Prostate gland (tissue), 2 donors: Measurements from ENCODE around the gene OR51F1. TPM values are rescaled to one million over a fixed set of nuclear protein-coding genes. Genes with fewer than 3 reads are reported as not detected.

ENCODE experiments used
- small RNA-seq, 2 donors: library from RNA; depleted of rRNA; stranded (forward); fragments of <200 nt; gene quantifications; one replicate each; pipeline ENCODE3, GENCODE V24; 2016
- total RNA-seq, 2 donors: library from RNA; depleted of rRNA; stranded (reverse); fragments of >200 nt; gene quantifications; one replicate each; pipeline ENCODE4 v1.1.0, GENCODE V29; 2016

Gene OR51F1
- total RNA-seq, 2 donors from 2014 or later: not detected

Small RNA genes within 50 kb of the gene (small RNA-seq; reads per million reads assigned to genes)
- gene RF00091: 0 reads per million in 2 donors

Other genes with a start within 250 kb of the OR51F1 start
- not detected for gene OR52M1, start 224.7 kb downstream of the OR51F1 start, total RNA-seq
- not detected for gene OR52I2, start 188.2 kb downstream of the OR51F1 start, total RNA-seq
- not detected for gene OR52I1, start 175.9 kb downstream of the OR51F1 start, total RNA-seq
- 10 to 100 TPM; 29.1 to 36.3 TPM for gene TRIM68, start 161.7 kb downstream of the OR51F1 start, total RNA-seq
- gene OR51D1, start 132.5 kb downstream of the OR51F1 start, total RNA-seq: not detected
- gene OR51E1, start 126.0 kb downstream of the OR51F1 start, total RNA-seq: 10 to 100 TPM in 1 of 2 donors, 1 to 10 TPM in 1; 4.4 to 36.0 TPM
- gene OR51E2, start 72.1 kb downstream of the OR51F1 start, total RNA-seq: 100 to 1,000 TPM in 1 of 2 donors, 10 to 100 TPM in 1; 10.6 to 100 TPM
- gene MMP26, start 65.2 kb downstream of the OR51F1 start, total RNA-seq: under 1 TPM in 1 of 2 donors, not detected in 1; 0.32 TPM
- gene OR52R1, start 34.4 kb upstream of the OR51F1 start, total RNA-seq: not detected
- gene OR51F2, start 51.4 kb upstream of the OR51F1 start, total RNA-seq: not detected
- gene OR51S1, start 79.3 kb upstream of the OR51F1 start, total RNA-seq: not detected
- not detected for gene OR51T1, start 112.0 kb upstream of the OR51F1 start, total RNA-seq
- gene OR51A7, start 133.8 kb upstream of the OR51F1 start, total RNA-seq: not detected
- not detected for gene OR51G2, start 149.4 kb upstream of the OR51F1 start, total RNA-seq
- not detected for gene OR51G1, start 154.4 kb upstream of the OR51F1 start, total RNA-seq
- not detected for gene OR51A4, start 177.7 kb upstream of the OR51F1 start, total RNA-seq
- gene OR51A2, start 185.8 kb upstream of the OR51F1 start, total RNA-seq: not detected
- gene OR51L1, start 224.9 kb upstream of the OR51F1 start, total RNA-seq: not detected